Muscle layer of colon (tissue), 2 donors: Measurements from ENCODE around the gene TMEM120A.

ENCODE experiments used
- H3K27ac ChIP-seq: one replicate; pipeline ENCODE4 v1.7.0; 2013; ENCODE audit warnings: low read depth, mild to moderate bottlenecking, low read length, moderate library complexity
- H3K27me3 ChIP-seq, 2 donors: one replicate each; pipeline ENCODE4 v1.7.0; 2013; ENCODE audit warnings: low read length in 2 of 2, mild to moderate bottlenecking in 2 of 2; ENCODE audit not compliant: insufficient read depth in 2 of 2, control insufficient read depth in 1 of 2
- H3K36me3 ChIP-seq: one replicate; pipeline ENCODE4 v1.7.0; 2013; ENCODE audit warnings: mild to moderate bottlenecking, low read length; ENCODE audit not compliant: insufficient read depth
- H3K4me1 ChIP-seq: one replicate; pipeline ENCODE4 v1.7.0; 2013; ENCODE audit warnings: mild to moderate bottlenecking, low read length; ENCODE audit not compliant: insufficient read depth
- H3K4me3 ChIP-seq, 2 donors: one replicate each; pipeline ENCODE4 v1.7.0; 2013; ENCODE audit warnings: low read length in 2 of 2, low read depth in 1 of 2, mild to moderate bottlenecking in 1 of 2, moderate library complexity in 1 of 2
- H3K9ac ChIP-seq: one replicate; pipeline ENCODE4 v1.7.0; 2013; ENCODE audit warnings: low read length
- H3K9me3 ChIP-seq: one replicate; pipeline ENCODE4 v1.7.0; 2013; ENCODE audit warnings: mild to moderate bottlenecking, low read length
- donor health status: abdominal sarcoma.
- donor health status: Adenocarcinoma of cecum.

TMEM120A gene

DNA sequence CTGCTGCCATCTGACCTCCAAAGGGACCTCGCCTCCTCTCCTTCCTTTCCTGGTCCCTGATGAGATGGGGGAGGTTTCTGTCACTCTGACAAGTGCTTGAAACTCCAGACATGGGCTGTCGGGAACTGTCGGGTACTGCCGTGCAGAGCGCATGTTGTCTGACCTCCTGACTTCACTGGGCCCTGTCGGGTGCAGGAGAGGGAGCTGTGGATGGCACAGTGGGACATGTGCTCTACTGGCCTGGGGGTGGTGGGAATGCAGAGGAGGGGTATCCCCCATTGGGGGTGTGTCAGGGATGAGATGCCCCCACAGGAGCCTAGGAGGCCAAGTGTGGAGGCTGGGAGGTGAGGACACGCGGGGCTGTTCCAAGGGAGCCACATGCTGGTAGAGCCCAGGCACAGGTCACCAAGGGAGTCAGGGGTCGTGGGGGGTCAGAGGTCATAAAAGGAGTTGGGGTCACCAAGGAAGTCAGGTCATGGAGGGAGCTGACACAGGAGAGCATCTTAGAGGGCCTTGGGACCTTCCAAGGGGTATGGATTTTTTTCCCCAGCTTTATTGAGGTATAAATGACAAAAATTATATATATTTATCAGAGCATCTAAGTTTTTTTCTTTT, 30.9 kb downstream of the TMEM120A start:
- Histone ChIP-seq H3K4me3 (no peak overlapping the region), H3K9ac (no peak overlapping the region), H3K36me3 (peaks cover 2% of the 10 kb centered on the region), H3K4me1 (peaks cover 32% of the 10 kb centered on the region), H3K27me3 (no peaks in the 10 kb centered on the region), H3K27ac (no peak overlapping the region), H3K9me3 (no peaks in the 10 kb centered on the region)

GRCh38 chr7:75962607-75963380, 31.6 kb downstream of the TMEM120A start:
- Histone ChIP-seq H3K9me3 (no peaks in the 10 kb centered on the region), H3K4me1 (peaks cover 25% of the 10 kb centered on the region), H3K27me3 (no peaks in the 10 kb centered on the region), H3K9ac (no peak overlapping the region), H3K36me3 (peaks cover 9% of the 10 kb centered on the region), H3K27ac (no peak overlapping the region), H3K4me3 (no peak overlapping the region)

- peaks cover 11% of the 10 kb centered on the region for H3K4me1 ChIP-seq
- H3K9me3 ChIP-seq = no peaks in the 10 kb centered on the region
- no peak overlapping the region for H3K4me3 ChIP-seq
- no peak overlapping the region for H3K9ac ChIP-seq
- no peaks in the 10 kb centered on the region for H3K27me3 ChIP-seq
- peaks cover 17% of the 10 kb centered on the region for H3K36me3 ChIP-seq
- H3K27ac ChIP-seq = no peak overlapping the region
Observed at GRCh38 chr7:75961218-75961617, 33.2 kb downstream of the TMEM120A start.

DNA sequence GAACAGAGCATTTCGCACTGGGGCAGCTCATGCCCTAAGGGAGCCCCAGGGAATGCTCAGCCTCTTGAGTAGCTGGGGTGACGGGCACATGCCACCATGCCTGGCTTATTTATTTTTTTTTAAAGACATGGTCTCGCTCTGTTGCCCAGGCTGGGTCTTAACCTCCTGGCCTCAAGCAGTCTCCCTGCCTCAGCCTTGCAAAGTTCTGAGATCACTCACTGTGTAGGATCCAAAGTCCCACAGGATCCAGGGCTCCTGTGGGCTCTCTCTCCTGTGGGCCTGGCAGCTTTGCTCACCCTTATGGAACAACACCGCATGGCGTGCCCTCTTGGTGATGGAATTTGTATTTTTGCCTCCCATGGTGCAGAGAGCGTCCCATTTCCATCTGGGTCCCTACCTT, 34.0 kb downstream of the TMEM120A start:
- Histone ChIP-seq H3K9me3 (no peaks in the 10 kb centered on the region), H3K27ac (no peak overlapping the region), H3K36me3 (peaks cover 25% of the 10 kb centered on the region), H3K27me3 (no peaks in the 10 kb centered on the region), H3K9ac (no peak overlapping the region), H3K4me3 (no peak overlapping the region), H3K4me1 (peaks cover 2% of the 10 kb centered on the region)

DNA sequence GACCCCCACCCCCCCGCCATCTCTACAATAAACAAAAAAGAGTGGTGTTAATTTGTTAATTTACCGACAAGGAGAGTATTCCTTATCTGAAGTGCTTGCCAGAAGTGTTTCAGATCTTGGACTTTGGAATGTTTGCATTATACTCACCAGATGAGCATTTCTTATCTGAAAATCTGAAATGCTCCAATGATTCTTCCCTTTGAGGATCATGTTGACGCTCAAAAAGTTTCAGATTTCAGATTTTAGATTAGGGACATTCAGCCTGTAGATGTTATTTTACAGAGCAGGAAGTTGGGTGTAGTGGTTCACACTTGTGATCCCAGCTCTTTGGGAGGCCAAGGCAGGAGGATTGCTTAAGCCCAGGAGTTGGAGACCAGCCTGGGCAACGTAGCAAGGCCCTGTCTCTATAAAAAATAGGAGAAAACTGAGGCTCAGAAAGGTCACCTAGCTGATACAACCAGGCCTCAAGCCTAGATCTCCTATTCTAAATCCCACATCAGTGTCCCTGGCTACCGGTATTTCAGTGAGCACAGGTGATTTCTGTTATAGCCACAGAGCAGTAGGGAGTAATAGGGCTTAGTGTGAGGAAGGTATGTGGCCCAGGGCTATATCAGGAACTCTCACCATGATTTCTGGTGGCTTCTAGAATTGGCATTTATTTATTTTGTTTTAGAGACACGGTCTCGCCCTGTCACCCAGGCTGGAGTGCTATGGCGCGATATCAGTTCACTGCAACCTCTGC, 35.4 kb downstream of the TMEM120A start:
- no peaks in the 10 kb centered on the region for H3K4me1 ChIP-seq
- peaks cover 32% of the 10 kb centered on the region for H3K36me3 ChIP-seq
- no peaks in the 10 kb centered on the region for H3K27me3 ChIP-seq

GRCh38 chr7:75957021-75957736, 37.2 kb downstream of the TMEM120A start:
- Histone ChIP-seq H3K4me3 (no peak overlapping the region), H3K4me1 (no peaks in the 10 kb centered on the region), H3K27me3 (no peaks in the 10 kb centered on the region), H3K36me3 (peaks cover 32% of the 10 kb centered on the region), H3K9me3 (no peaks in the 10 kb centered on the region), H3K9ac (no peak overlapping the region), H3K27ac (no peak overlapping the region)

More for the DNA sequence above, 35.4 kb downstream of the TMEM120A start:
- Histone ChIP-seq H3K27ac (no peak overlapping the region), H3K4me3 (no peak overlapping the region), H3K9ac (no peak overlapping the region), H3K9me3 (no peaks in the 10 kb centered on the region)

GRCh38 chr7:75955331-75955955, 39.0 kb downstream of the TMEM120A start:
- no peak overlapping the region for H3K27ac ChIP-seq
- no peak overlapping the region for H3K4me3 ChIP-seq
- H3K4me1 ChIP-seq = no peaks in the 10 kb centered on the region
- H3K27me3 ChIP-seq = no peaks in the 10 kb centered on the region
- peaks cover 32% of the 10 kb centered on the region for H3K36me3 ChIP-seq
- no peaks in the 10 kb centered on the region for H3K9me3 ChIP-seq
- H3K9ac ChIP-seq = no peak overlapping the region

- Histone ChIP-seq H3K4me1 (no peaks in the 10 kb centered on the region), H3K4me3 (no peak overlapping the region), H3K9ac (no peak overlapping the region), H3K36me3 (peaks cover 32% of the 10 kb centered on the region), H3K27ac (no peak overlapping the region), H3K9me3 (no peaks in the 10 kb centered on the region), H3K27me3 (no peaks in the 10 kb centered on the region)
Observed at GRCh38 chr7:75953931-75954330, 40.5 kb downstream of the TMEM120A start.

GRCh38 chr7:75953431-75953830, 41.0 kb downstream of the TMEM120A start:
- Histone ChIP-seq H3K36me3 (peaks cover 29% of the 10 kb centered on the region), H3K9ac (no peak overlapping the region), H3K27me3 (no peaks in the 10 kb centered on the region), H3K4me3 (no peak overlapping the region), H3K9me3 (no peaks in the 10 kb centered on the region), H3K4me1 (no peaks in the 10 kb centered on the region), H3K27ac (no peak overlapping the region)

DNA sequence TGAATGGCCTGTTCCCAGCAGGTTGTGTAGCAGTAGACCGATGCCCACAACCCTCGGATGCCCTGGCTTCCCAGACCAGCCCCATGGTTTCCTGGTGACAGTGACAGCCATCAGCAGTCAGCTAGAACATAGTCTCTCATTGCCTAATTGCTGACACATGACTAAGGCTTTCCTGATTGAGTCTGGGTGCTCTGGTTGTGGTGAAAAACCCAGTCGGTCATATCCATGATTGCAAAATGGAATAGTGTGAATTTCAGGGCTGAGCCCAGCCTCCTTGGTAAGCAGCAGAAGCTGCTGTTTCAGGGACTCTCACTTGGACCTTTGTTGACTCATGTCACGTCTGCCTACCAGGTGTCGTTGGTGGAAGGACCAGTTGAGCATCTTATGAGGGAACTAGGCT, 42.9 kb downstream of the TMEM120A start:
- no peak overlapping the region for H3K9ac ChIP-seq
- H3K27ac ChIP-seq = no peak overlapping the region
- no peak overlapping the region for H3K4me3 ChIP-seq
- no peaks in the 10 kb centered on the region for H3K27me3 ChIP-seq
- H3K9me3 ChIP-seq = no peaks in the 10 kb centered on the region
- H3K36me3 ChIP-seq = peaks cover 18% of the 10 kb centered on the region
- no peaks in the 10 kb centered on the region for H3K4me1 ChIP-seq
